H1 (cell line): ENCODE measurements around the gene ULK2.

ENCODE experiments used
- BRCA1 ChIP-seq: IDR thresholded peaks from 2 replicates; pipeline ENCODE4 v1.6.1; 2012; ENCODE audit warnings: low read depth, low read length, improper control_type of control experiment
- CTCF ChIP-seq, 3 experiments: IDR thresholded peaks; 1 replicate in 2 of 3; 2 replicates in 1 of 3; pipeline versions ENCODE4 v1.5.1 to v1.6.1; 2011; ENCODE audit warnings: low read length in 3 of 3, mild to moderate bottlenecking in 3 of 3, inconsistent platforms in 2 of 3, low read depth in 1 of 3, moderate library complexity in 1 of 3; ENCODE audit not compliant: insufficient read depth in 1 of 3; ENCODE audit errors: control extremely low read depth in 1 of 3
- EZH2 ChIP-seq: fragments of 200-600 bp; sonication (generic); IDR thresholded peaks from 2 replicates; pipeline ENCODE4 v1.7.1; 2012; ENCODE audit warnings: low read depth, mild to moderate bottlenecking, moderate library complexity, low read length, inconsistent platforms; ENCODE audit not compliant: severe bottlenecking

DNA sequence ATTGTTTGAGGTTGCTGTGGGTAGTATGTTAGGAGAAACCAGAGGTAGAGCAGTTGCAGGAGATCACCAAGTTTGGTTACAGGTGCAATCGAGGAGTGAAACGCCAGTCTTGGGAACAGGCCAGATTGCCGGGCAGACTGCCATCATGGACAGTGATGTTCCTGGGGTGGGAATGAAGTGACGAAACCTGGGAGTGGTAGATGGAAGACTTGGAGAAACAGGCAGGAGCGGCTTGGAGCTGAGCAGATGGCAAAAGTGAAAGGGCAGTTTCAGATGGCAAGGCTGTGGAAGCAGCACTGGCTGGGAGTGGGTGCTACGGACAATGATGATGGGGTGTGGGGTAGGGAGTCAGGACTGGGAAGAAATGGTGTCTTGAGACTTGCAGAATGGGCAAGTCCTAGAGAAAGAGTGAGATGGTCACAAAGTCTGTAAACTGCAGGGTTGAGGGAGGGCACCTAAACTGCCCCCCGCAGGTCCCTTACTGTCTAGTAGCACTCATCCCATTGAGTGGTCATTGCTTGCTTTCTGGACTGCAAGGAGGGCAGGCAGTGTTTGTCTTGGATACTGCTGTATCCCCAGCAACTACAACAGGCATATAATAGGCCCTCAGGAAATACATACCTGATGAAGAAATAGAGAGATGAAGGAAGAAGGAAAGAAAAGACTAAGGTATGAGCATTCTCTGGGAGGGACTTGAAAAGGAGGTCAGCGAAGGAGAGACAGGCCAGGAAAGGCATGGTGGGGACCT is 29.5 kb upstream of the ULK2 start:
- TF ChIP-seq CTCF (IDR thresholded peaks at IDR 0.05; ENCODE audit: control extremely low read depth in 1 of 3, insufficient read depth in 1 of 3, low read depth in 1 of 3, low read length in 3 of 3) (no peak), BRCA1 (no peak), EZH2 (no peak)
